IMR-90 (cell line): Measurements from ENCODE around the gene PDE4B. TPM values are rescaled to one million over a fixed set of nuclear protein-coding genes. Genes with fewer than 3 reads are reported as not detected.

Source experiments
- ATAC-seq: fragments of 200-7000 bp; cut with Tn5 transposase; 2 replicates; pipeline ENCODE4 v1.9.1; 2020; ENCODE audit warnings: low read depth, mild to moderate bottlenecking, moderate library complexity
- BruUV-seq: library from RNA; stranded (reverse); fragments of 400-500 nt; replicated peaks from 2 replicates; lab custom pipeline; 2021; lab: Mats Ljungman, UMichigan
- CTCF ChIA-PET: fragments of 300-600 bp; formaldehyde crosslinking; extraction: SDS; loops from one replicate; lab custom pipeline; 2021; ENCODE audit warnings: antibody characterized with exemption; lab: Yijun Ruan, JAX
- POLR2A ChIA-PET: fragments of 300-600 bp; sonication (Branson Sonifier 250); formaldehyde crosslinking; loops from one replicate; lab custom pipeline; 2022; ENCODE audit warnings: antibody characterized with exemption; ENCODE audit not compliant: unreplicated experiment; lab: Charles Lee
- DNase-seq: peaks from one replicate; pipeline ENCODE4 v3.0.0; 2013
- H2AFZ ChIP-seq: replicated peaks from 2 replicates; pipeline ENCODE3; 2013; ENCODE audit warnings: low read length, mild to moderate bottlenecking; ENCODE audit not compliant: poor library complexity
- H2AK5ac ChIP-seq: 2 replicates; pipeline ENCODE4 v1.6.1; 2013; ENCODE audit warnings: low read depth, low read length, inconsistent platforms
- H2AK9ac ChIP-seq: replicated peaks from 2 replicates; pipeline ENCODE3; 2013; ENCODE audit warnings: mild to moderate bottlenecking, low read depth, low read length, moderate library complexity; ENCODE audit not compliant: poor library complexity
- H2BK120ac ChIP-seq: 2 replicates; pipeline ENCODE4 v1.6.1; 2013; ENCODE audit warnings: low read depth, low read length, inconsistent platforms
- H2BK15ac ChIP-seq: 3 replicates; pipeline ENCODE4 v1.6.1; 2013; ENCODE audit warnings: low read depth, low read length, inconsistent platforms
- H2BK20ac ChIP-seq: 2 replicates; pipeline ENCODE4 v1.6.1; 2013; ENCODE audit warnings: low read depth, mild to moderate bottlenecking, inconsistent platforms, low read length, moderate library complexity
- H2BK5ac ChIP-seq: 2 replicates; pipeline ENCODE4 v1.6.1; 2013; ENCODE audit warnings: mild to moderate bottlenecking, low read depth, low read length, inconsistent platforms; ENCODE audit not compliant: poor library complexity, severe bottlenecking
- H3K14ac ChIP-seq: replicated peaks from 2 replicates; pipeline ENCODE4 v1.6.1; 2013; ENCODE audit warnings: low read depth, low read length, inconsistent platforms
- H3K18ac ChIP-seq: 2 replicates; pipeline ENCODE4 v1.6.1; 2013; ENCODE audit warnings: low read depth, low read length, control low read depth
- H3K23ac ChIP-seq: 2 replicates; pipeline ENCODE4 v1.6.1; 2013; ENCODE audit warnings: low read depth, low read length, inconsistent platforms
- H3K27ac ChIP-seq: 2 replicates; pipeline ENCODE4 v1.5.1; 2013; ENCODE audit warnings: mild to moderate bottlenecking, control low read depth, low read length; ENCODE audit not compliant: insufficient read depth
- H3K27me3 ChIP-seq: 2 replicates; pipeline ENCODE4 v1.6.1; 2013; ENCODE audit warnings: low read length; ENCODE audit not compliant: control insufficient read depth, insufficient read depth
- H3K36me3 ChIP-seq: 2 replicates; pipeline ENCODE4 v1.6.1; 2013; ENCODE audit warnings: low read length, mixed read lengths; ENCODE audit not compliant: control insufficient read depth, insufficient read depth
- H3K4ac ChIP-seq: 2 replicates; pipeline ENCODE4 v1.6.1; 2013; ENCODE audit warnings: low read depth, low read length, inconsistent platforms
- H3K4me1 ChIP-seq: 2 replicates; pipeline ENCODE4 v1.6.1; 2013; ENCODE audit warnings: low read length, mixed read lengths; ENCODE audit not compliant: control insufficient read depth, insufficient read depth
- H3K4me2 ChIP-seq: 2 replicates; pipeline ENCODE4 v1.6.1; 2013; ENCODE audit warnings: low read depth, mild to moderate bottlenecking, control low read depth, low read length, moderate library complexity
- H3K4me3 ChIP-seq: 2 replicates; pipeline ENCODE4 v1.5.1; 2013; ENCODE audit warnings: low read depth, mild to moderate bottlenecking, control low read depth, low read length, moderate library complexity; ENCODE audit not compliant: insufficient read depth
- H3K56ac ChIP-seq: 2 replicates; pipeline ENCODE4 v1.6.1; 2013; ENCODE audit warnings: low read length, inconsistent platforms; ENCODE audit not compliant: insufficient read depth; ENCODE audit errors: extremely low read depth
- H3K79me1 ChIP-seq, 2 experiments: 2 replicates each; pipeline ENCODE4 v1.6.1; 2013; ENCODE audit warnings: low read length in 2 of 2, inconsistent platforms in 1 of 2, low read depth in 1 of 2
- H3K9ac ChIP-seq: 2 replicates; pipeline ENCODE4 v1.6.1; 2013; ENCODE audit warnings: low read depth, low read length, control low read depth
- H3K9me1 ChIP-seq: 2 replicates; pipeline ENCODE4 v1.6.1; 2013; ENCODE audit warnings: low read length, inconsistent platforms; ENCODE audit not compliant: insufficient read depth
- H3K9me3 ChIP-seq: 2 replicates; pipeline ENCODE4 v1.6.1; 2013; ENCODE audit warnings: low read length; ENCODE audit not compliant: control insufficient read depth, insufficient read depth
- H4K20me1 ChIP-seq: 2 replicates; pipeline ENCODE4 v1.6.1; 2013; ENCODE audit warnings: low read length, inconsistent platforms; ENCODE audit not compliant: insufficient read depth
- H4K5ac ChIP-seq: 2 replicates; pipeline ENCODE4 v1.6.1; 2013; ENCODE audit warnings: mild to moderate bottlenecking, low read depth, low read length, control low read depth
- H4K8ac ChIP-seq, 2 experiments: 2 replicates each; pipeline ENCODE4 v1.6.1; 2013; ENCODE audit warnings: low read depth in 2 of 2, low read length in 2 of 2, control low read depth in 1 of 2, inconsistent platforms in 1 of 2
- H4K91ac ChIP-seq: 2 replicates; pipeline ENCODE4 v1.6.1; 2013; ENCODE audit warnings: low read depth, low read length, inconsistent platforms; ENCODE audit not compliant: insufficient read depth
- BHLHE40 ChIP-seq: fragments of 150-350 bp; IDR thresholded peaks from 2 replicates; pipeline ENCODE4 v1.6.1; 2016; ENCODE audit warnings: mild to moderate bottlenecking, low read depth, low read length
- CEBPB ChIP-seq: IDR thresholded peaks from 2 replicates; pipeline ENCODE4 v1.6.1; 2012; ENCODE audit warnings: low read depth, low read length, improper control_type of control experiment
- CHD1 ChIP-seq: IDR thresholded peaks from 2 replicates; pipeline ENCODE4 v1.6.1; 2012; ENCODE audit warnings: low read depth, low read length, improper control_type of control experiment
- ELK1 ChIP-seq: fragments of 150-350 bp; IDR thresholded peaks from 2 replicates; pipeline ENCODE4 v1.6.1; 2016; ENCODE audit warnings: low read depth, mild to moderate bottlenecking, low read length, moderate library complexity, borderline replicate concordance
- FOS ChIP-seq: fragments of 150-350 bp; IDR thresholded peaks from 2 replicates; pipeline ENCODE4 v1.6.1; 2016; ENCODE audit warnings: low read depth, low read length
- MAZ ChIP-seq: IDR thresholded peaks from 2 replicates; pipeline ENCODE4 v1.6.1; 2012; ENCODE audit warnings: low read depth, mild to moderate bottlenecking, low read length, improper control_type of control experiment, moderate library complexity, borderline replicate concordance
- MXI1 ChIP-seq: IDR thresholded peaks from 2 replicates; pipeline ENCODE4 v1.6.1; 2012; ENCODE audit warnings: low read depth, mild to moderate bottlenecking, low read length, moderate library complexity, borderline replicate concordance
- NFE2L2 ChIP-seq: fragments of 150-350 bp; IDR thresholded peaks from 2 replicates; pipeline ENCODE4 v1.6.1; 2016; ENCODE audit warnings: low read depth, mild to moderate bottlenecking, low read length
- POLR2A ChIP-seq: IDR thresholded peaks from 2 replicates; pipeline ENCODE4 v1.6.1; 2012; ENCODE audit warnings: mild to moderate bottlenecking, low read depth, low read length
- RAD21 ChIP-seq: IDR thresholded peaks from 2 replicates; pipeline ENCODE4 v1.6.1; 2012; ENCODE audit warnings: low read length, improper control_type of control experiment
- RCOR1 ChIP-seq: IDR thresholded peaks from 2 replicates; pipeline ENCODE4 v1.6.1; 2012; ENCODE audit warnings: mild to moderate bottlenecking, low read length, improper control_type of control experiment; ENCODE audit not compliant: insufficient replicate concordance
- RFX5 ChIP-seq: IDR thresholded peaks from 2 replicates; pipeline ENCODE4 v1.8.0; 2012; ENCODE audit warnings: low read depth, mild to moderate bottlenecking, low read length, moderate library complexity
- SMC3 ChIP-seq: fragments of 150-350 bp; IDR thresholded peaks from 2 replicates; pipeline ENCODE4 v1.6.1; 2016; ENCODE audit warnings: low read depth, mild to moderate bottlenecking, antibody characterized with exemption, low read length, moderate library complexity
- WGBS, 2 experiments: methylation state at CpG; one replicate each; pipeline versions ENCODE4 v1.1.5 to v1.1.7; 2013; ENCODE audit warnings: missing lambda C conversion rate in 2 of 2; ENCODE audit not compliant: insufficient read length in 1 of 2; ENCODE audit errors: extremely low coverage in 2 of 2; 5-methylcytosine and 5-hydroxymethylcytosine counted together
- dilution Hi-C: fragments of 300-500 bp; cut with HindIII; formaldehyde crosslinking; loops from one replicate; pipeline ENCODE4 v1.14.3; 2018; ENCODE audit warnings: low sequenced_read_pairs; ENCODE audit not compliant: unreplicated experiment
- in situ Hi-C: fragments of 300-500 bp; cut with MboI; formaldehyde crosslinking; loops from 3 replicates; pipeline ENCODE4 v1.14.3; 2019; ENCODE audit warnings: low sequenced_read_pairs, inconsistent platforms, mixed read lengths
- intact Hi-C: fragments of 100-400 bp; cut with micrococcal nuclease; formaldehyde crosslinking; loops from 2 replicates; pipeline ENCODE4 v1.10.0; 2022
- polyA plus RNA-seq, 3 experiments: library from polyadenylated mRNA; depleted of rRNA; stranded (reverse); fragments of >200 nt; gene quantifications; 2 replicates each; pipeline ENCODE4 v1.2.3, GENCODE V29; 2012; ENCODE audit warnings: low replicate concordance in 1 of 3
- total RNA-seq: library from RNA; depleted of rRNA; stranded (reverse); fragments of >200 nt; gene quantifications from 2 replicates; pipeline ENCODE4 v1.2.3, GENCODE V29; 2012
- TF ChIP-seq, protein P1 (sequence below): conservative IDR thresholded peaks from 2 replicates; pipeline ENCODE4 v1.5.1; 2012; ENCODE audit warnings: mild to moderate bottlenecking, low read depth, low read length, improper control_type of control experiment
- TF ChIP-seq, protein P2 (sequence below): fragments of 150-350 bp; IDR thresholded peaks from 2 replicates; pipeline ENCODE4 v1.6.1; 2017; ENCODE audit warnings: mild to moderate bottlenecking, antibody characterized with exemption, low read length, low read depth

Gene PDE4B
- total and polyA plus RNA-seq, 2 of the 4 experiments (the other 2 are of a cell fraction) = 5.8 to 21.3 TPM

DNA sequence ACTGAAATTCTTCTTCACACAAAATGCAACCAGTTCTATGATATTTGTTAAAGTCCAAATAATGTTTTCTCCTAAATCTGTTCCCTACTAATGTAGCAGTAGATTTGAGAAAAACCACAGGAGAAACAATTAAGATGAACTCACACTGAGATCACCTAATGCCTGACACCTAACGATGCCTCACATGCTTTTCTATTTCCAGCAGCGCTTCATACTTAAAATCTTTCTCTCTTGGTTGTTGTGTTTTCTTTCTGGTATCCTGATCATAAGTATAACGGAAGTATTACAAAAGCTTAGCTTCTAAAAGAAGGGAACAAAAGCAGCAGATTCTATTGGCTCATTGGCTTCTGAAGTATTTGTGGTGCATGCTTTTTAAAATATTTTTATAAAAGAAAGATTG, 474.1 kb downstream of the PDE4B start:
- WGBS, 2 experiments = no CpG with 5 or more reads among the region's 3 CpGs
- peak overlapping the region; percentile 90; the same call in 1 of the 2 replicates for H3K18ac ChIP-seq
- H3K79me1 ChIP-seq = 0 out of 4 replicates have a peak, but pooled peaks cover 0 to 3% of the 10 kb centered on the region in 2 experiments
- dilution Hi-C loops (no loop called here), intact Hi-C loops (no loop called here), in situ Hi-C loops (loop anchor here (25.0 kb wide), 1 partner anchor 471 kb away; no protein-coding TSS in a partner anchor)
- peak overlapping the region; percentile 17 to 34; a peak in 3 of 4 replicates for H4K8ac ChIP-seq
- TF ChIP-seq RCOR1 = no peak
- TF ChIP-seq, protein P1, sequence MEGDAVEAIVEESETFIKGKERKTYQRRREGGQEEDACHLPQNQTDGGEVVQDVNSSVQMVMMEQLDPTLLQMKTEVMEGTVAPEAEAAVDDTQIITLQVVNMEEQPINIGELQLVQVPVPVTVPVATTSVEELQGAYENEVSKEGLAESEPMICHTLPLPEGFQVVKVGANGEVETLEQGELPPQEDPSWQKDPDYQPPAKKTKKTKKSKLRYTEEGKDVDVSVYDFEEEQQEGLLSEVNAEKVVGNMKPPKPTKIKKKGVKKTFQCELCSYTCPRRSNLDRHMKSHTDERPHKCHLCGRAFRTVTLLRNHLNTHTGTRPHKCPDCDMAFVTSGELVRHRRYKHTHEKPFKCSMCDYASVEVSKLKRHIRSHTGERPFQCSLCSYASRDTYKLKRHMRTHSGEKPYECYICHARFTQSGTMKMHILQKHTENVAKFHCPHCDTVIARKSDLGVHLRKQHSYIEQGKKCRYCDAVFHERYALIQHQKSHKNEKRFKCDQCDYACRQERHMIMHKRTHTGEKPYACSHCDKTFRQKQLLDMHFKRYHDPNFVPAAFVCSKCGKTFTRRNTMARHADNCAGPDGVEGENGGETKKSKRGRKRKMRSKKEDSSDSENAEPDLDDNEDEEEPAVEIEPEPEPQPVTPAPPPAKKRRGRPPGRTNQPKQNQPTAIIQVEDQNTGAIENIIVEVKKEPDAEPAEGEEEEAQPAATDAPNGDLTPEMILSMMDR = no peak
- no peak for TF ChIP-seq FOS
- TF ChIP-seq ELK1 = no peak
- no peak for TF ChIP-seq SMC3
- no peak for TF ChIP-seq RAD21
- TF ChIP-seq BHLHE40 = no peak
- no peak for TF ChIP-seq NFE2L2
- no peak for TF ChIP-seq CEBPB
- no peak for TF ChIP-seq MAZ
- TF ChIP-seq, protein P2, sequence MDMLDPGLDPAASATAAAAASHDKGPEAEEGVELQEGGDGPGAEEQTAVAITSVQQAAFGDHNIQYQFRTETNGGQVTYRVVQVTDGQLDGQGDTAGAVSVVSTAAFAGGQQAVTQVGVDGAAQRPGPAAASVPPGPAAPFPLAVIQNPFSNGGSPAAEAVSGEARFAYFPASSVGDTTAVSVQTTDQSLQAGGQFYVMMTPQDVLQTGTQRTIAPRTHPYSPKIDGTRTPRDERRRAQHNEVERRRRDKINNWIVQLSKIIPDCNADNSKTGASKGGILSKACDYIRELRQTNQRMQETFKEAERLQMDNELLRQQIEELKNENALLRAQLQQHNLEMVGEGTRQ = no peak
- TF ChIP-seq RFX5 = no peak
- no peak for TF ChIP-seq POLR2A
- TF ChIP-seq CHD1 = no peak
- TF ChIP-seq MXI1 = no peak
- H3K14ac ChIP-seq = no peak overlapping the region
- H3K4me1 ChIP-seq = peaks cover 17% of the 10 kb centered on the region
- no peak overlapping the region for H2AK9ac ChIP-seq
- peak overlapping the region; percentile 76; the same call in 1 of the 2 replicates for H2BK120ac ChIP-seq
- H3K4me3 ChIP-seq = no peak overlapping the region
- H3K36me3 ChIP-seq = no peaks in the 10 kb centered on the region
- no peak for ATAC-seq
- H3K9me1 ChIP-seq = peaks cover 2% of the 10 kb centered on the region
- CTCF ChIA-PET = interaction anchor here (0.6 to 0.9 kb wide), 2 partner anchors 180 to 365 kb away, joined by 3 to 5 read pairs; no protein-coding TSS in a partner anchor
- H3K27me3 ChIP-seq = no peaks in the 10 kb centered on the region
- H3K9me3 ChIP-seq = no peaks in the 10 kb centered on the region
- H3K4me2 ChIP-seq = no peak overlapping the region
- DNase-seq = no peak
- H2AK5ac ChIP-seq = peak overlapping the region; percentile 51; the same call in 1 of the 2 replicates
- H2AFZ ChIP-seq = no peak overlapping the region
- peak overlapping the region; percentile 37; the same call in 2 of the 3 replicates for H2BK15ac ChIP-seq
- no peak overlapping the region for H3K9ac ChIP-seq
- peak overlapping the region; percentile 68 for H2BK5ac ChIP-seq
- no peak overlapping the region for H3K27ac ChIP-seq
- POLR2A ChIA-PET = interaction anchor here (0.7 kb wide), 1 partner anchor 427 kb away, joined by 3 read pairs; no protein-coding TSS in a partner anchor
- BruUV-seq = no TSS peak
- H2BK20ac ChIP-seq = peak overlapping the region; percentile 62; the same call in 1 of the 2 replicates
- H3K23ac ChIP-seq = no peak overlapping the region
- H3K56ac ChIP-seq = no peak overlapping the region
- H4K20me1 ChIP-seq = no peaks in the 10 kb centered on the region
- peak overlapping the region; percentile 43; the same call in 1 of the 2 replicates for H3K4ac ChIP-seq
- H4K91ac ChIP-seq = 0 out of 2 replicates have a peak overlapping the region, but pooled peaks have one; percentile 27
- peak overlapping the region; percentile 87; the same call in 1 of the 2 replicates for H4K5ac ChIP-seq
